Thyroid gland (tissue), 4 donors: ENCODE results near the gene IFITM1.

Experiments used
- POLR2A ChIP-seq, 2 donors: fragments of 450-650 bp; IDR thresholded peaks; one replicate each; pipeline ENCODE4 v1.6.1; 2017; ENCODE audit warnings: antibody characterized with exemption in 2 of 2, mild to moderate bottlenecking in 2 of 2, moderate library complexity in 1 of 2
- TF ChIP-seq, protein P1 (sequence below), 6 experiments: fragments of 200-600 bp in 3 of 6; fragments of 450-650 bp in 3 of 6; sonication (generic) in 3 of 6; IDR thresholded peaks; one replicate each; pipeline ENCODE4 v1.5.1; 2016 to 2019; ENCODE audit warnings: antibody characterized with exemption in 6 of 6, mild to moderate bottlenecking in 2 of 6, inconsistent platforms in 1 of 6, moderate library complexity in 1 of 6

DNA sequence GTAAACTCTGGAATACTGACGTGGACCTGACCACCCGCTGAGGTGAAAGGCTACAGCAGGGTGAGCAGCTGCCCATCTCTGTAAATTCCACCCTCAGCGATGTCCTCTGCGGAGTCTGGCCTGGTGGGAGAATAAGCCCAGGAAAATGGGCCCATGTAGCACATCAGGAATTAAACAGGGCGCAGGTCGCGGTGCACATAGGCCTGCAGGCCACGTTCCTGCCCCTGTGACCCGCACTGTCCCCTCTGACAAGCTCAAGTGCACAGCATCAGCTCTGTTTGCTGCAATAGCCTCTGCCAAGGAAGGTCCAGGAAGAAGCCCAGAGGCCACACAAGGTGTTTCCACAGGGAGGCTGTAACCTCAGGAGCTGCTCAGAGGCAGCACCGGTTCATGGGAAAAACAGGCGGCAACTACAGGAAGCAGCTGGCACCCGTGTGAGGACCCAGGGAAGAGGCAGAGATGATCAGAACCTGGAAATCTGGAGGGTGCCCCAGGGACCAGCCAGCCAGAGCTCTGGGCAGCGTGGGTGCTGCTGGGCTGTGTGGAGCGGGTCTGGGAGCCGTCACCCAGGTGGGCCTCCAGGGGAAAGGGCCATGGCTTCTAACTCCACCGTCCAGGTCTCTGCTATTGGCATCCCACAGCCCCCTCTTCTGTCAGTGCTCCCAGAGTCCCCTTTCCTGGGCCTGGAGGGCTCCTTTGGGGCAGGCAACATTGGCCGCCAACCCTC is 7.0 kb upstream of the IFITM1 start:
- TF ChIP-seq, protein P1, sequence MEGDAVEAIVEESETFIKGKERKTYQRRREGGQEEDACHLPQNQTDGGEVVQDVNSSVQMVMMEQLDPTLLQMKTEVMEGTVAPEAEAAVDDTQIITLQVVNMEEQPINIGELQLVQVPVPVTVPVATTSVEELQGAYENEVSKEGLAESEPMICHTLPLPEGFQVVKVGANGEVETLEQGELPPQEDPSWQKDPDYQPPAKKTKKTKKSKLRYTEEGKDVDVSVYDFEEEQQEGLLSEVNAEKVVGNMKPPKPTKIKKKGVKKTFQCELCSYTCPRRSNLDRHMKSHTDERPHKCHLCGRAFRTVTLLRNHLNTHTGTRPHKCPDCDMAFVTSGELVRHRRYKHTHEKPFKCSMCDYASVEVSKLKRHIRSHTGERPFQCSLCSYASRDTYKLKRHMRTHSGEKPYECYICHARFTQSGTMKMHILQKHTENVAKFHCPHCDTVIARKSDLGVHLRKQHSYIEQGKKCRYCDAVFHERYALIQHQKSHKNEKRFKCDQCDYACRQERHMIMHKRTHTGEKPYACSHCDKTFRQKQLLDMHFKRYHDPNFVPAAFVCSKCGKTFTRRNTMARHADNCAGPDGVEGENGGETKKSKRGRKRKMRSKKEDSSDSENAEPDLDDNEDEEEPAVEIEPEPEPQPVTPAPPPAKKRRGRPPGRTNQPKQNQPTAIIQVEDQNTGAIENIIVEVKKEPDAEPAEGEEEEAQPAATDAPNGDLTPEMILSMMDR (IDR thresholded peaks at IDR 0.05), result no peak
- TF ChIP-seq POLR2A (IDR thresholded peaks at IDR 0.05), result no peak
